ENCODE measurements around the gene ABCC8.

Gene ABCC8

GRCh38 chr11:17505146-17505545 lies 28.5 kb upstream of the ABCC8 start:
- Histone ChIP-seq H3K27ac (ENCODE audit: low read depth, low read length) (no peak overlapping the region), H3K27me3 (ENCODE audit: control insufficient read depth, insufficient read depth, low read length) (no peaks in the 10 kb centered on the region), H3K9me3 (ENCODE audit: control insufficient read depth, insufficient read depth, low read length) (no peaks in the 10 kb centered on the region), H3K4me1 (ENCODE audit: control insufficient read depth, insufficient read depth, low read length) (no peaks in the 10 kb centered on the region), H3K4me3 (ENCODE audit: low read depth, low read length) (no peak overlapping the region), H3K36me3 (ENCODE audit: control insufficient read depth, insufficient read depth, low read length) (no peaks in the 10 kb centered on the region), H3K9ac (ENCODE audit: low read depth, low read length) (no peak overlapping the region)

- H3K4me1 ChIP-seq (ENCODE audit: control insufficient read depth, insufficient read depth, low read length): no peaks in the 10 kb centered on the region
- H3K9me3 ChIP-seq (ENCODE audit: control insufficient read depth, insufficient read depth, low read length): no peaks in the 10 kb centered on the region
- no peak overlapping the region for H3K9ac ChIP-seq (ENCODE audit: low read depth, low read length)
- no peak overlapping the region for H3K27ac ChIP-seq (ENCODE audit: low read depth, low read length)
- no peak overlapping the region for H3K4me3 ChIP-seq (ENCODE audit: low read depth, low read length)
- no peaks in the 10 kb centered on the region for H3K27me3 ChIP-seq (ENCODE audit: control insufficient read depth, insufficient read depth, low read length)
- no peaks in the 10 kb centered on the region for H3K36me3 ChIP-seq (ENCODE audit: control insufficient read depth, insufficient read depth, low read length)
Observed at GRCh38 chr11:17504330-17505107, 27.9 kb upstream of the ABCC8 start.

- H3K9me3 ChIP-seq (ENCODE audit: control insufficient read depth, insufficient read depth, low read length): no peaks in the 10 kb centered on the region
- H3K27ac ChIP-seq (ENCODE audit: low read depth, low read length): no peak overlapping the region
- H3K4me1 ChIP-seq (ENCODE audit: control insufficient read depth, insufficient read depth, low read length): no peaks in the 10 kb centered on the region
- no peak overlapping the region for H3K9ac ChIP-seq (ENCODE audit: low read depth, low read length)
- no peak overlapping the region for H3K4me3 ChIP-seq (ENCODE audit: low read depth, low read length)
- H3K27me3 ChIP-seq (ENCODE audit: control insufficient read depth, insufficient read depth, low read length): no peaks in the 10 kb centered on the region
- H3K36me3 ChIP-seq (ENCODE audit: control insufficient read depth, insufficient read depth, low read length): no peaks in the 10 kb centered on the region
Observed at GRCh38 chr11:17502630-17503029, 26.0 kb upstream of the ABCC8 start.

- H3K4me1 ChIP-seq (ENCODE audit: control insufficient read depth, insufficient read depth, low read length): no peaks in the 10 kb centered on the region
- no peaks in the 10 kb centered on the region for H3K27me3 ChIP-seq (ENCODE audit: control insufficient read depth, insufficient read depth, low read length)
- no peaks in the 10 kb centered on the region for H3K9me3 ChIP-seq (ENCODE audit: control insufficient read depth, insufficient read depth, low read length)
- no peaks in the 10 kb centered on the region for H3K36me3 ChIP-seq (ENCODE audit: control insufficient read depth, insufficient read depth, low read length)
- no peak overlapping the region for H3K27ac ChIP-seq (ENCODE audit: low read depth, low read length)
- H3K4me3 ChIP-seq (ENCODE audit: low read depth, low read length): no peak overlapping the region
- H3K9ac ChIP-seq (ENCODE audit: low read depth, low read length): no peak overlapping the region
Observed at GRCh38 chr11:17500673-17501072, 24.0 kb upstream of the ABCC8 start.

- Histone ChIP-seq H3K4me1 (ENCODE audit: control insufficient read depth, insufficient read depth, low read length) (no peaks in the 10 kb centered on the region), H3K27ac (ENCODE audit: low read depth, low read length) (no peak overlapping the region), H3K36me3 (ENCODE audit: control insufficient read depth, insufficient read depth, low read length) (no peaks in the 10 kb centered on the region), H3K4me3 (ENCODE audit: low read depth, low read length) (no peak overlapping the region), H3K9ac (ENCODE audit: low read depth, low read length) (no peak overlapping the region), H3K27me3 (ENCODE audit: control insufficient read depth, insufficient read depth, low read length) (no peaks in the 10 kb centered on the region), H3K9me3 (ENCODE audit: control insufficient read depth, insufficient read depth, low read length) (no peaks in the 10 kb centered on the region)
Observed at GRCh38 chr11:17498475-17498874, 21.8 kb upstream of the ABCC8 start.

- H3K9me3 ChIP-seq (ENCODE audit: control insufficient read depth, insufficient read depth, low read length): no peaks in the 10 kb centered on the region
- no peak overlapping the region for H3K27ac ChIP-seq (ENCODE audit: low read depth, low read length)
- H3K27me3 ChIP-seq (ENCODE audit: control insufficient read depth, insufficient read depth, low read length): no peaks in the 10 kb centered on the region
Observed at GRCh38 chr11:17498058-17498457, 21.4 kb upstream of the ABCC8 start.

GRCh38 chr11:17496406-17496805 lies 19.8 kb upstream of the ABCC8 start:
- H3K9me3 ChIP-seq (ENCODE audit: control insufficient read depth, insufficient read depth, low read length): no peaks in the 10 kb centered on the region
- H3K36me3 ChIP-seq (ENCODE audit: control insufficient read depth, insufficient read depth, low read length): no peaks in the 10 kb centered on the region
- no peaks in the 10 kb centered on the region for H3K4me1 ChIP-seq (ENCODE audit: control insufficient read depth, insufficient read depth, low read length)
- H3K9ac ChIP-seq (ENCODE audit: low read depth, low read length): no peak overlapping the region
- H3K27me3 ChIP-seq (ENCODE audit: control insufficient read depth, insufficient read depth, low read length): no peaks in the 10 kb centered on the region
- H3K27ac ChIP-seq (ENCODE audit: low read depth, low read length): no peak overlapping the region
- H3K4me3 ChIP-seq (ENCODE audit: low read depth, low read length): no peak overlapping the region

More at GRCh38 chr11:17498058-17498457, 21.4 kb upstream of the ABCC8 start:
- Histone ChIP-seq H3K36me3 (ENCODE audit: control insufficient read depth, insufficient read depth, low read length) (no peaks in the 10 kb centered on the region), H3K9ac (ENCODE audit: low read depth, low read length) (no peak overlapping the region), H3K4me3 (ENCODE audit: low read depth, low read length) (no peak overlapping the region), H3K4me1 (ENCODE audit: control insufficient read depth, insufficient read depth, low read length) (no peaks in the 10 kb centered on the region)

- H3K27me3 ChIP-seq (ENCODE audit: control insufficient read depth, insufficient read depth, low read length): no peaks in the 10 kb centered on the region
- H3K4me3 ChIP-seq (ENCODE audit: low read depth, low read length): no peak overlapping the region
Observed at GRCh38 chr11:17494019-17494418, 17.4 kb upstream of the ABCC8 start.

GRCh38 chr11:17490938-17491337 lies 14.3 kb upstream of the ABCC8 start:
- Histone ChIP-seq H3K27ac (ENCODE audit: low read depth, low read length) (no peak overlapping the region), H3K9me3 (ENCODE audit: control insufficient read depth, insufficient read depth, low read length) (no peaks in the 10 kb centered on the region), H3K9ac (ENCODE audit: low read depth, low read length) (no peak overlapping the region), H3K27me3 (ENCODE audit: control insufficient read depth, insufficient read depth, low read length) (no peaks in the 10 kb centered on the region), H3K36me3 (ENCODE audit: control insufficient read depth, insufficient read depth, low read length) (no peaks in the 10 kb centered on the region), H3K4me1 (ENCODE audit: control insufficient read depth, insufficient read depth, low read length) (no peaks in the 10 kb centered on the region), H3K4me3 (ENCODE audit: low read depth, low read length) (no peak overlapping the region)

More at GRCh38 chr11:17494019-17494418, 17.4 kb upstream of the ABCC8 start:
- Histone ChIP-seq H3K9me3 (ENCODE audit: control insufficient read depth, insufficient read depth, low read length) (no peaks in the 10 kb centered on the region), H3K27ac (ENCODE audit: low read depth, low read length) (no peak overlapping the region), H3K9ac (ENCODE audit: low read depth, low read length) (no peak overlapping the region), H3K36me3 (ENCODE audit: control insufficient read depth, insufficient read depth, low read length) (no peaks in the 10 kb centered on the region), H3K4me1 (ENCODE audit: control insufficient read depth, insufficient read depth, low read length) (no peaks in the 10 kb centered on the region)

GRCh38 chr11:17490232-17490631 lies 13.6 kb upstream of the ABCC8 start:
- H3K27ac ChIP-seq (ENCODE audit: low read depth, low read length): no peak overlapping the region
- no peak overlapping the region for H3K9ac ChIP-seq (ENCODE audit: low read depth, low read length)
- H3K4me1 ChIP-seq (ENCODE audit: control insufficient read depth, insufficient read depth, low read length): no peaks in the 10 kb centered on the region
- H3K27me3 ChIP-seq (ENCODE audit: control insufficient read depth, insufficient read depth, low read length): no peaks in the 10 kb centered on the region
- H3K36me3 ChIP-seq (ENCODE audit: control insufficient read depth, insufficient read depth, low read length): no peaks in the 10 kb centered on the region
- H3K4me3 ChIP-seq (ENCODE audit: low read depth, low read length): no peak overlapping the region
- H3K9me3 ChIP-seq (ENCODE audit: control insufficient read depth, insufficient read depth, low read length): no peaks in the 10 kb centered on the region

GRCh38 chr11:17489751-17490150 lies 13.1 kb upstream of the ABCC8 start:
- Histone ChIP-seq H3K36me3 (ENCODE audit: control insufficient read depth, insufficient read depth, low read length) (no peaks in the 10 kb centered on the region), H3K27ac (ENCODE audit: low read depth, low read length) (no peak overlapping the region), H3K9me3 (ENCODE audit: control insufficient read depth, insufficient read depth, low read length) (no peaks in the 10 kb centered on the region), H3K27me3 (ENCODE audit: control insufficient read depth, insufficient read depth, low read length) (no peaks in the 10 kb centered on the region), H3K4me3 (ENCODE audit: low read depth, low read length) (no peak overlapping the region), H3K9ac (ENCODE audit: low read depth, low read length) (no peak overlapping the region), H3K4me1 (ENCODE audit: control insufficient read depth, insufficient read depth, low read length) (no peaks in the 10 kb centered on the region)

Measured in HUES48 (cell line).